Endodermal cell (in vitro differentiated cells): Measurements from ENCODE around the gene MARK1. TPM values are rescaled to one million over a fixed set of nuclear protein-coding genes. Genes with fewer than 3 reads are reported as not detected.

ENCODE experiments used
- DNase-seq: peaks from one replicate; pipeline ENCODE4 v3.0.0-alpha.2; 2017
- H3K27ac ChIP-seq: 2 replicates; pipeline ENCODE4 v1.5.1; 2013; ENCODE audit warnings: mild to moderate bottlenecking, low read depth, low read length, moderate library complexity
- H3K27me3 ChIP-seq: 2 replicates; pipeline ENCODE4 v1.6.1; 2013; ENCODE audit warnings: mild to moderate bottlenecking, low read length, moderate library complexity; ENCODE audit not compliant: insufficient read depth, control insufficient read depth, poor library complexity, severe bottlenecking
- H3K36me3 ChIP-seq: 2 replicates; pipeline ENCODE4 v1.7.0; 2013; ENCODE audit warnings: mild to moderate bottlenecking, low read length, moderate library complexity; ENCODE audit not compliant: control insufficient read depth, insufficient read depth
- H3K4me1 ChIP-seq: one replicate; pipeline ENCODE4 v1.7.0; 2013; ENCODE audit warnings: low read length; ENCODE audit not compliant: control insufficient read depth, insufficient read depth
- H3K4me3 ChIP-seq: 2 replicates; pipeline ENCODE4 v1.5.1; 2013; ENCODE audit warnings: mild to moderate bottlenecking, low read length, moderate library complexity
- H3K9ac ChIP-seq: 2 replicates; pipeline ENCODE4 v1.6.1; 2013; ENCODE audit warnings: mild to moderate bottlenecking, low read length, moderate library complexity; ENCODE audit not compliant: poor library complexity, severe bottlenecking; ENCODE audit errors: extremely low read depth
- H3K9me3 ChIP-seq: 2 replicates; pipeline ENCODE4 v1.6.1; 2013; ENCODE audit warnings: mild to moderate bottlenecking, low read length, moderate library complexity; ENCODE audit not compliant: control insufficient read depth
- H3K27ac Mint-ChIP-seq: 2 replicates; pipeline ENCODE4 v1.8.0; 2020; ENCODE audit warnings: mixed read lengths
- H3K27me3 Mint-ChIP-seq: 2 replicates; pipeline ENCODE4 v1.8.0; 2021; ENCODE audit warnings: mild to moderate bottlenecking, mixed read lengths; ENCODE audit not compliant: insufficient read depth
- H3K36me3 Mint-ChIP-seq: 2 replicates; pipeline ENCODE4 v1.8.0; 2020; ENCODE audit warnings: low read depth, mixed read lengths
- H3K4me1 Mint-ChIP-seq: 2 replicates; pipeline ENCODE4 v1.8.0; 2020; ENCODE audit warnings: mixed read lengths
- H3K4me3 Mint-ChIP-seq: 2 replicates; pipeline ENCODE4 v1.8.0; 2020; ENCODE audit warnings: mild to moderate bottlenecking, moderate library complexity, mixed read lengths
- H3K9me3 Mint-ChIP-seq: 2 replicates; pipeline ENCODE4 v1.8.0; 2020; ENCODE audit warnings: mild to moderate bottlenecking, mixed read lengths
- CTCF ChIP-seq: fragments of 200-600 bp; sonication (generic); conservative IDR thresholded peaks from 2 replicates; pipeline ENCODE4 v1.5.0; 2021; ENCODE audit warnings: antibody characterized with exemption, mild to moderate bottlenecking
- WGBS, 2 experiments: methylation state at CpG; one replicate each; pipeline versions ENCODE4 v1.1.5 to v1.1.7; 2013; ENCODE audit warnings: missing lambda C conversion rate in 2 of 2, mixed read lengths in 1 of 2; ENCODE audit not compliant: insufficient coverage in 1 of 2, insufficient read length in 1 of 2; 5-methylcytosine and 5-hydroxymethylcytosine counted together
- total RNA-seq, 2 donors: library from RNA; stranded (reverse); fragmentation: NEBNext Ultra II Directional in 1 of 2; extraction: Animal tissue kit (Norgen Biotek cat#: 25700) in 1 of 2; gene quantifications; 2 replicates in 1 of 2; 3 replicates in 1 of 2; pipeline ENCODE4 v1.2.1, GENCODE V29; 2021

Gene MARK1
- total RNA-seq, 2 donors from 2014 or later = 8.8 to 12.6 TPM

- no peaks in the 10 kb centered on the region for H3K36me3 ChIP-seq
- H3K27ac ChIP-seq = peak overlapping the region; percentile 47
- H3K9ac ChIP-seq = peak overlapping the region; percentile 59
- H3K4me1 Mint-ChIP-seq = peaks cover 14% of the 10 kb centered on the region
- peaks cover 10% of the 10 kb centered on the region for H3K27me3 ChIP-seq
- no peaks in the 10 kb centered on the region for H3K4me1 ChIP-seq
- H3K9me3 ChIP-seq = peaks cover 7% of the 10 kb centered on the region
- peak; percentile 14 for TF ChIP-seq CTCF
- peaks cover 4% of the 10 kb centered on the region for H3K27me3 Mint-ChIP-seq
- 0% methylated on average over 4 to 55 of the region's 55 CpGs for WGBS, 2 experiments
- DNase-seq = peak; percentile 81
- H3K36me3 Mint-ChIP-seq = peaks cover 5% of the 10 kb centered on the region
- H3K9me3 Mint-ChIP-seq = peaks cover 6% of the 10 kb centered on the region
- peak overlapping the region; percentile 28 for H3K27ac Mint-ChIP-seq
- H3K4me3 ChIP-seq = peak overlapping the region; percentile 92
- H3K4me3 Mint-ChIP-seq = peak overlapping the region; percentile 73
Measured at GRCh38 chr1:220528679-220529501, 954 bp downstream of the MARK1 start.

- 35 to 40% methylated on average over 1 to 6 of the region's 6 CpGs for WGBS, 2 experiments
- Mint-ChIP-seq H3K4me3 (peak overlapping the region; percentile 73), H3K27me3 (peaks cover 4% of the 10 kb centered on the region), H3K36me3 (peaks cover 8% of the 10 kb centered on the region), H3K27ac (no peak overlapping the region), H3K4me1 (peaks cover 14% of the 10 kb centered on the region), H3K9me3 (peaks cover 10% of the 10 kb centered on the region)
- peaks cover 10% of the 10 kb centered on the region for H3K27me3 ChIP-seq
- no peak for TF ChIP-seq CTCF
- peak overlapping the region; percentile 92 for H3K4me3 ChIP-seq
- H3K36me3 ChIP-seq = no peaks in the 10 kb centered on the region
- H3K27ac ChIP-seq = no peak overlapping the region
- H3K4me1 ChIP-seq = no peaks in the 10 kb centered on the region
- H3K9ac ChIP-seq = no peak overlapping the region
- no peak for DNase-seq
- H3K9me3 ChIP-seq = peaks cover 11% of the 10 kb centered on the region
Measured at GRCh38 chr1:220529521-220530020, 1.6 kb downstream of the MARK1 start.

- H3K4me3 Mint-ChIP-seq = no peak overlapping the region
- WGBS, 2 experiments = 98 to 100% methylated on average over 2 of the region's 2 CpGs
- Histone ChIP-seq H3K27me3 (no peaks in the 10 kb centered on the region), H3K4me3 (no peak overlapping the region), H3K4me1 (no peaks in the 10 kb centered on the region), H3K27ac (no peak overlapping the region), H3K36me3 (no peaks in the 10 kb centered on the region), H3K9me3 (peaks cover 25% of the 10 kb centered on the region), H3K9ac (no peak overlapping the region)
- DNase-seq = no peak
- no peak overlapping the region for H3K27ac Mint-ChIP-seq
- peaks cover 14% of the 10 kb centered on the region for H3K4me1 Mint-ChIP-seq
- peaks cover 18% of the 10 kb centered on the region for H3K9me3 Mint-ChIP-seq
- TF ChIP-seq CTCF = no peak
- peaks cover 16% of the 10 kb centered on the region for H3K36me3 Mint-ChIP-seq
- H3K27me3 Mint-ChIP-seq = no peaks in the 10 kb centered on the region
Measured at GRCh38 chr1:220533504-220534109, 5.7 kb downstream of the MARK1 start.
